Measurements from ENCODE around the gene RNF135.
A peak's percentile ranks its signal among the peaks of the same experiment; 100 is the strongest.

The RNF135 gene

GRCh38 chr17:30981531-30982519 lies 11.0 kb downstream of the RNF135 start:
- no peak overlapping the region for H3K9ac ChIP-seq (ENCODE audit: low read length)
- no peak for DNase-seq (ENCODE audit: low read depth)
- no peak overlapping the region for H3K4me3 ChIP-seq (ENCODE audit: low read length)

GRCh38 chr17:30982855-30983254 lies 12.0 kb downstream of the RNF135 start:
- H3K4me3 ChIP-seq (ENCODE audit: low read length), result no peak overlapping the region
- no peaks in the 10 kb centered on the region for H3K4me1 ChIP-seq (ENCODE audit: control insufficient read depth, insufficient read depth, low read length)
- H3K36me3 ChIP-seq (ENCODE audit: control insufficient read depth, insufficient read depth, low read length, severe bottlenecking), result peaks cover 25% of the 10 kb centered on the region

More at GRCh38 chr17:30981531-30982519, 11.0 kb downstream of the RNF135 start:
- Histone ChIP-seq H3K9me3 (ENCODE audit: control insufficient read depth, low read length) (no peaks in the 10 kb centered on the region), H3K4me1 (ENCODE audit: control insufficient read depth, insufficient read depth, low read length) (no peaks in the 10 kb centered on the region), H3K36me3 (ENCODE audit: control insufficient read depth, insufficient read depth, low read length, severe bottlenecking) (peaks cover 23% of the 10 kb centered on the region), H3K27me3 (replicated peaks; ENCODE audit: control insufficient read depth, insufficient read depth, low read length) (no peaks in the 10 kb centered on the region)

GRCh38 chr17:30990458-30990857 lies 19.6 kb downstream of the RNF135 start:
- Histone ChIP-seq H3K4me3 (ENCODE audit: low read length) (no peak overlapping the region), H3K4me1 (ENCODE audit: control insufficient read depth, insufficient read depth, low read length) (no peaks in the 10 kb centered on the region), H3K27me3 (replicated peaks; ENCODE audit: control insufficient read depth, insufficient read depth, low read length) (no peaks in the 10 kb centered on the region), H3K9me3 (ENCODE audit: control insufficient read depth, low read length) (no peaks in the 10 kb centered on the region), H3K9ac (ENCODE audit: low read length) (no peak overlapping the region), H3K36me3 (ENCODE audit: control insufficient read depth, insufficient read depth, low read length, severe bottlenecking) (peaks cover 33% of the 10 kb centered on the region)
- no peak for DNase-seq (ENCODE audit: low read depth)

More at GRCh38 chr17:30982855-30983254, 12.0 kb downstream of the RNF135 start:
- H3K9me3 ChIP-seq (ENCODE audit: control insufficient read depth, low read length), result no peaks in the 10 kb centered on the region
- DNase-seq (ENCODE audit: low read depth), result no peak
- H3K9ac ChIP-seq (ENCODE audit: low read length), result no peak overlapping the region
- no peaks in the 10 kb centered on the region for H3K27me3 ChIP-seq (replicated peaks; ENCODE audit: control insufficient read depth, insufficient read depth, low read length)

GRCh38 chr17:30992551-30992950 lies 21.7 kb downstream of the RNF135 start:
- no peak for DNase-seq (ENCODE audit: low read depth)
- no peaks in the 10 kb centered on the region for H3K4me1 ChIP-seq (ENCODE audit: control insufficient read depth, insufficient read depth, low read length)
- H3K9ac ChIP-seq (ENCODE audit: low read length), result no peak overlapping the region
- no peak overlapping the region for H3K4me3 ChIP-seq (ENCODE audit: low read length)
- no peaks in the 10 kb centered on the region for H3K27me3 ChIP-seq (replicated peaks; ENCODE audit: control insufficient read depth, insufficient read depth, low read length)
- H3K9me3 ChIP-seq (ENCODE audit: control insufficient read depth, low read length), result no peaks in the 10 kb centered on the region
- peaks cover 32% of the 10 kb centered on the region for H3K36me3 ChIP-seq (ENCODE audit: control insufficient read depth, insufficient read depth, low read length, severe bottlenecking)

- DNase-seq (ENCODE audit: low read depth), result peak; percentile 12
- Histone ChIP-seq H3K4me3 (ENCODE audit: low read length) (no peak overlapping the region), H3K36me3 (ENCODE audit: control insufficient read depth, insufficient read depth, low read length, severe bottlenecking) (peaks cover 56% of the 10 kb centered on the region), H3K9me3 (ENCODE audit: control insufficient read depth, low read length) (no peaks in the 10 kb centered on the region), H3K9ac (ENCODE audit: low read length) (no peak overlapping the region), H3K4me1 (ENCODE audit: control insufficient read depth, insufficient read depth, low read length) (peaks cover 7% of the 10 kb centered on the region), H3K27me3 (replicated peaks; ENCODE audit: control insufficient read depth, insufficient read depth, low read length) (no peaks in the 10 kb centered on the region)
Observed at GRCh38 chr17:30995347-30995746, 24.5 kb downstream of the RNF135 start.

GRCh38 chr17:30996486-30996885 lies 25.6 kb downstream of the RNF135 start:
- Histone ChIP-seq H3K4me1 (ENCODE audit: control insufficient read depth, insufficient read depth, low read length) (peaks cover 7% of the 10 kb centered on the region), H3K4me3 (ENCODE audit: low read length) (no peak overlapping the region), H3K9ac (ENCODE audit: low read length) (no peak overlapping the region), H3K27me3 (replicated peaks; ENCODE audit: control insufficient read depth, insufficient read depth, low read length) (no peaks in the 10 kb centered on the region), H3K36me3 (ENCODE audit: control insufficient read depth, insufficient read depth, low read length, severe bottlenecking) (peaks cover 64% of the 10 kb centered on the region), H3K9me3 (ENCODE audit: control insufficient read depth, low read length) (no peaks in the 10 kb centered on the region)
- DNase-seq (ENCODE audit: low read depth), result no peak

- Histone ChIP-seq H3K4me1 (ENCODE audit: control insufficient read depth, insufficient read depth, low read length) (peaks cover 7% of the 10 kb centered on the region), H3K4me3 (ENCODE audit: low read length) (no peak overlapping the region), H3K9me3 (ENCODE audit: control insufficient read depth, low read length) (no peaks in the 10 kb centered on the region), H3K36me3 (ENCODE audit: control insufficient read depth, insufficient read depth, low read length, severe bottlenecking) (peaks cover 70% of the 10 kb centered on the region), H3K9ac (ENCODE audit: low read length) (no peak overlapping the region), H3K27me3 (replicated peaks; ENCODE audit: control insufficient read depth, insufficient read depth, low read length) (no peaks in the 10 kb centered on the region)
- no peak for DNase-seq (ENCODE audit: low read depth)
Observed at GRCh38 chr17:30997270-30997669, 26.4 kb downstream of the RNF135 start.

GRCh38 chr17:30997842-30998241 lies 27.0 kb downstream of the RNF135 start:
- Histone ChIP-seq H3K4me1 (ENCODE audit: control insufficient read depth, insufficient read depth, low read length) (peaks cover 7% of the 10 kb centered on the region), H3K9me3 (ENCODE audit: control insufficient read depth, low read length) (no peaks in the 10 kb centered on the region), H3K36me3 (ENCODE audit: control insufficient read depth, insufficient read depth, low read length, severe bottlenecking) (peaks cover 66% of the 10 kb centered on the region), H3K4me3 (ENCODE audit: low read length) (no peak overlapping the region), H3K9ac (ENCODE audit: low read length) (no peak overlapping the region), H3K27me3 (replicated peaks; ENCODE audit: control insufficient read depth, insufficient read depth, low read length) (no peaks in the 10 kb centered on the region)
- no peak for DNase-seq (ENCODE audit: low read depth)

GRCh38 chr17:31002047-31002446 lies 31.2 kb downstream of the RNF135 start:
- no peak for DNase-seq (ENCODE audit: low read depth)
- Histone ChIP-seq H3K9ac (ENCODE audit: low read length) (no peak overlapping the region), H3K27me3 (replicated peaks; ENCODE audit: control insufficient read depth, insufficient read depth, low read length) (no peaks in the 10 kb centered on the region), H3K9me3 (ENCODE audit: control insufficient read depth, low read length) (no peaks in the 10 kb centered on the region), H3K4me3 (ENCODE audit: low read length) (no peak overlapping the region), H3K36me3 (ENCODE audit: control insufficient read depth, insufficient read depth, low read length, severe bottlenecking) (peaks cover 63% of the 10 kb centered on the region), H3K4me1 (ENCODE audit: control insufficient read depth, insufficient read depth, low read length) (peaks cover 7% of the 10 kb centered on the region)

GRCh38 chr17:31003225-31003866 lies 32.5 kb downstream of the RNF135 start:
- DNase-seq (ENCODE audit: low read depth), result no peak
- Histone ChIP-seq H3K4me1 (ENCODE audit: control insufficient read depth, insufficient read depth, low read length) (peaks cover 12% of the 10 kb centered on the region), H3K36me3 (ENCODE audit: control insufficient read depth, insufficient read depth, low read length, severe bottlenecking) (peaks cover 50% of the 10 kb centered on the region), H3K9ac (ENCODE audit: low read length) (no peak overlapping the region), H3K27me3 (replicated peaks; ENCODE audit: control insufficient read depth, insufficient read depth, low read length) (no peaks in the 10 kb centered on the region), H3K9me3 (ENCODE audit: control insufficient read depth, low read length) (no peaks in the 10 kb centered on the region), H3K4me3 (ENCODE audit: low read length) (no peak overlapping the region)

- no peak overlapping the region for H3K9ac ChIP-seq (ENCODE audit: low read length)
- H3K4me3 ChIP-seq (ENCODE audit: low read length), result no peak overlapping the region
- H3K27me3 ChIP-seq (replicated peaks; ENCODE audit: control insufficient read depth, insufficient read depth, low read length), result no peaks in the 10 kb centered on the region
- peaks cover 41% of the 10 kb centered on the region for H3K36me3 ChIP-seq (ENCODE audit: control insufficient read depth, insufficient read depth, low read length, severe bottlenecking)
- no peaks in the 10 kb centered on the region for H3K9me3 ChIP-seq (ENCODE audit: control insufficient read depth, low read length)
- H3K4me1 ChIP-seq (ENCODE audit: control insufficient read depth, insufficient read depth, low read length), result peaks cover 12% of the 10 kb centered on the region
- no peak for DNase-seq (ENCODE audit: low read depth)
Observed at GRCh38 chr17:31004160-31004559, 33.3 kb downstream of the RNF135 start.

Data from adipocyte (in vitro differentiated cells).